OCI-LY1 (cell line): ENCODE data around the gene NAA16.
A peak's percentile ranks its signal among the peaks of the same experiment; 100 is the strongest.

ENCODE experiments used
- H2AFZ ChIP-seq: fragments of 200-600 bp; sonication (generic), shearing (Covaris generic); 2 replicates; pipeline ENCODE4 v1.6.0; 2014; ENCODE audit warnings: antibody characterized with exemption, mild to moderate bottlenecking, low read length
- H3F3A ChIP-seq: fragments of 200-600 bp; sonication (generic), shearing (Covaris generic); 2 replicates; pipeline ENCODE4 v1.6.0; 2014; ENCODE audit warnings: mild to moderate bottlenecking, antibody characterized with exemption, low read length, moderate library complexity; ENCODE audit not compliant: insufficient read depth
- H3K27ac ChIP-seq: fragments of 200-600 bp; sonication (generic); 2 replicates; pipeline ENCODE4 v1.5.1; 2014; ENCODE audit warnings: low read length, mixed run types, mild to moderate bottlenecking, low read depth; ENCODE audit not compliant: poor library complexity, severe bottlenecking
- H3K27me3 ChIP-seq: fragments of 200-600 bp; sonication (generic); 2 replicates; pipeline ENCODE4 v1.6.0; 2014; ENCODE audit warnings: antibody characterized with exemption, mild to moderate bottlenecking, low read length, moderate library complexity; ENCODE audit not compliant: insufficient read depth
- H3K36me3 ChIP-seq: fragments of 200-600 bp; sonication (generic); 2 replicates; pipeline ENCODE4 v1.6.1; 2014; ENCODE audit warnings: mild to moderate bottlenecking, antibody characterized with exemption, low read length, moderate library complexity, mixed read lengths; ENCODE audit not compliant: insufficient read depth
- H3K4me1 ChIP-seq: fragments of 200-600 bp; sonication (generic); 2 replicates; pipeline ENCODE4 v1.5.1; 2014; ENCODE audit warnings: mild to moderate bottlenecking, low read length, moderate library complexity; ENCODE audit not compliant: insufficient read depth, severe bottlenecking
- H3K4me2 ChIP-seq: fragments of 200-600 bp; sonication (generic), shearing (Covaris generic); 2 replicates; pipeline ENCODE4 v1.6.1; 2014; ENCODE audit warnings: low read length
- H3K4me3 ChIP-seq: fragments of 200-600 bp; sonication (generic); 2 replicates; pipeline ENCODE4 v1.5.1; 2014; ENCODE audit warnings: low read length, low read depth, mild to moderate bottlenecking, mixed read lengths; ENCODE audit not compliant: poor library complexity, severe bottlenecking
- H3K79me2 ChIP-seq: fragments of 200-600 bp; shearing (Covaris generic); 2 replicates; pipeline ENCODE4 v1.6.1; 2016; ENCODE audit warnings: mixed run types, low read length, mixed read lengths; ENCODE audit not compliant: insufficient read depth
- H3K9ac ChIP-seq: fragments of 200-600 bp; sonication (generic), shearing (Covaris generic); 2 replicates; pipeline ENCODE4 v1.6.1; 2014; ENCODE audit warnings: mild to moderate bottlenecking, low read length, mixed read lengths
- H3K9me2 ChIP-seq: fragments of 200-600 bp; sonication (generic), shearing (Covaris generic); 2 replicates; pipeline ENCODE4 v1.6.1; 2014; ENCODE audit warnings: low read depth, mild to moderate bottlenecking, low read length, mixed read lengths
- H3K9me3 ChIP-seq: fragments of 200-600 bp; shearing (Covaris generic); 2 replicates; pipeline ENCODE4 v1.6.1; 2014; ENCODE audit warnings: low read length, mixed read lengths
- H4K20me1 ChIP-seq: fragments of 200-600 bp; sonication (generic), shearing (Covaris generic); 2 replicates; pipeline ENCODE4 v1.6.0; 2016; ENCODE audit warnings: mild to moderate bottlenecking, low read length; ENCODE audit not compliant: insufficient read depth
- CTCF ChIP-seq: fragments of 200-600 bp; sonication (generic), shearing (Covaris generic); IDR thresholded peaks from 2 replicates; pipeline ENCODE4 v1.5.1; 2017; ENCODE audit warnings: mild to moderate bottlenecking, antibody characterized with exemption, low read length, moderate library complexity, mixed read lengths
- EZH2 ChIP-seq: fragments of 200-600 bp; sonication (generic), shearing (Covaris generic); IDR thresholded peaks from 2 replicates; pipeline ENCODE4 v1.8.0; 2017; ENCODE audit warnings: borderline replicate concordance, mixed run types, mild to moderate bottlenecking, antibody characterized with exemption, low read length, moderate library complexity, mixed read lengths

The NAA16 gene

GRCh38 chr13:41383386-41383785, 72.3 kb downstream of the NAA16 start:
- no peaks in the 10 kb centered on the region for H3K9me3 ChIP-seq
- H3K4me2 ChIP-seq: no peak overlapping the region
- TF ChIP-seq CTCF (no peak), EZH2 (no peak)
- no peak overlapping the region for H3K4me3 ChIP-seq
- no peaks in the 10 kb centered on the region for H4K20me1 ChIP-seq
- H3K4me1 ChIP-seq: peaks cover 17% of the 10 kb centered on the region
- 0 out of 2 replicates have a peak, but pooled peaks cover 5% of the 10 kb centered on the region for H3F3A ChIP-seq
- H3K36me3 ChIP-seq: no peaks in the 10 kb centered on the region
- H3K9me2 ChIP-seq: no peaks in the 10 kb centered on the region
- no peak overlapping the region for H3K9ac ChIP-seq
- H3K27ac ChIP-seq: no peak overlapping the region
- no peaks in the 10 kb centered on the region for H3K27me3 ChIP-seq
- no peak overlapping the region for H2AFZ ChIP-seq
- H3K79me2 ChIP-seq: no peaks in the 10 kb centered on the region

GRCh38 chr13:41384749-41385503, 73.9 kb downstream of the NAA16 start:
- no peak overlapping the region for H3K9ac ChIP-seq
- no peaks in the 10 kb centered on the region for H4K20me1 ChIP-seq
- no peak overlapping the region for H3K27ac ChIP-seq
- H3K4me2 ChIP-seq: no peak overlapping the region
- no peaks in the 10 kb centered on the region for H3K36me3 ChIP-seq
- no peaks in the 10 kb centered on the region for H3F3A ChIP-seq
- H3K9me2 ChIP-seq: no peaks in the 10 kb centered on the region
- no peaks in the 10 kb centered on the region for H3K9me3 ChIP-seq
- no peak overlapping the region for H2AFZ ChIP-seq
- H3K79me2 ChIP-seq: no peaks in the 10 kb centered on the region
- no peaks in the 10 kb centered on the region for H3K27me3 ChIP-seq
- H3K4me1 ChIP-seq: peaks cover 28% of the 10 kb centered on the region
- no peak overlapping the region for H3K4me3 ChIP-seq
- TF ChIP-seq CTCF: peak; percentile 57
- no peak for TF ChIP-seq EZH2

- Histone ChIP-seq H2AFZ (peak overlapping the region; percentile 51; the same call in 1 of the 2 replicates), H3K36me3 (no peaks in the 10 kb centered on the region), H3K27me3 (no peaks in the 10 kb centered on the region), H3K4me2 (no peak overlapping the region), H4K20me1 (no peaks in the 10 kb centered on the region), H3K79me2 (no peaks in the 10 kb centered on the region), H3K9ac (no peak overlapping the region), H3K9me2 (no peaks in the 10 kb centered on the region), H3K27ac (no peak overlapping the region), H3K4me1 (peaks cover 28% of the 10 kb centered on the region), H3K9me3 (no peaks in the 10 kb centered on the region), H3K4me3 (no peak overlapping the region), H3F3A (no peaks in the 10 kb centered on the region)
- TF ChIP-seq CTCF (no peak), EZH2 (no peak)
Measured at GRCh38 chr13:41386211-41386610, 75.1 kb downstream of the NAA16 start.
